ENCODE data around the gene ASCC2.
"Not testable (repeated sequence)": the region's sequence is repeated elsewhere in the genome, so short reads cannot be mapped to it uniquely, and the experiment has no call there.

ASCC2 gene

DNA sequence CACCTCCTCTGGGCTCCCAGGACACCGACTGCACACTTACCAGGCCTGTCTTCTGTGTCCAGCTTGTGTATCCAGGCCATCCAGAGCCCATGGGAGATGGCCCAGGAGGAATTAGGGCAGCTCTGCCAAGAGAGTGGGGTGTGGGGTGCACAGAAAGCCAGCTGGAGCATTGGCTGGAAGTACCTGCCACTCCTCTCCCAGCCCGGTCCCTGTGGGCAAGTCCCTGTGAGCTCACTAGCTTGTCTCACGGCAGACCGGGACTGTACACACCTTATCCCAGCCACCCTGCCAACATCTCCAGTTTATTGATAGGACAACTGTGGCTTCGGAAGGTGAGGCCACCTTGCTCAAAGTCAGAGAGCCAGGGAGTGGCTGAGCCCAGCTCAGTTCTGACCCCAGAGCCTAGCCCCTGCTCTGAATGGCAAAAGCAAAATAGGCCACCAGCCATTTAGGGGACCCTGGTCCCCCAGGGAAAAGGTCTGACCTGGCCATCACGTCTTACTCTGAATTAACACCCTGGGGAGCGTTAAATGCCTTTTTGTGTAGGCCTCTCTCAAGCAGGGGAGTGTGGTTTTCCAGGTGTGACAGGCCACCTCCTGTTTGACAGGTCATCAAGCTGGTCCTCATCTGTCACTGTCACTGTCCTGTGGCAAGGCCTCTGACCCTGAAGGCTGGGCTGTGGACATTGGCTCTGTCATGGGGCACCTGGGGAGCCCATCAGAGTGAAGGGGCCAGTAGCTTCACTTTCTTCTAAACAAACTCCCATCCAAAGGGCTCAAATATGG lies 55.8 kb downstream of the ASCC2 start:
- DNase-seq = no peak

- DNase-seq = no peak
Measured at GRCh38 chr22:29780748-29781676, 57.1 kb downstream of the ASCC2 start.

DNA sequence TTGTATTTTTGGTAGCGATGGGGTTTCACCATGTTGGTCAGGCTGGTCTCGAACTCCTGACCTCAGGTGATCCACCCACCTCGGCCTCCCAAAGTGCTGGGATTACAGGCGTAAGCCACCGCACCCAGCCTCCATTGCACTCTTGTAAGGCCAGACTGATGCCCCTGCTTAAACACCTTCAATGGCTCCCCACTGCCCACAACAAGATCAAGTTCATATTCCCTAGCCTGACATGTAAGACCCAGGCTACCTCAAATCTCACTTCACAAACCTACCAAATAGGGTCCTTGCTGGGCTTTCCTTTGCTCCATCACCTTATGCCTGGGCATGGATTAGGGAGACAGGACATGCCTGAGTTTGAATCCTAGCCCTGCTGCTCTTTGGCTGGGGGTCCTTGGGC lies 57.9 kb downstream of the ASCC2 start:
- no peak for DNase-seq

DNA sequence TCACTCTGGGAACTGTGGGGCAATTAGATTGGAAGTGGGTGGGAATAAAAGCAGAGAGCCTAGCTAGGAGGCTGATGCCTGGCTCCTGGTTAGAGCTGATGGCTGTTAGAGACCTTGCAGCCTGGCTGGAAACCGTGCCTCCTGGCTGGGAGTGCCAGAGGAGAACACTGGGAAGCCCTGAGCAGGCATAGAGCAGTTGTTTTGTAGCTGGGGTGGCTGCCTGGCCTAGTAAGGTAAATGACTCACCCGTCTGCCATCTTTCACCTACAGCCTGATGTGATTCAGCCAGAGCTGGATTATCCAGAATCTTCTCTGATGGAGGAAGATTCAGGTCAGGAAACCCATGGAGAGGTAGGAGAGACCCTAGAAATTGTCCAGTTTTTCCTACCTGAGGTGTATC lies 64.8 kb downstream of the ASCC2 start:
- no peak for DNase-seq

DNA sequence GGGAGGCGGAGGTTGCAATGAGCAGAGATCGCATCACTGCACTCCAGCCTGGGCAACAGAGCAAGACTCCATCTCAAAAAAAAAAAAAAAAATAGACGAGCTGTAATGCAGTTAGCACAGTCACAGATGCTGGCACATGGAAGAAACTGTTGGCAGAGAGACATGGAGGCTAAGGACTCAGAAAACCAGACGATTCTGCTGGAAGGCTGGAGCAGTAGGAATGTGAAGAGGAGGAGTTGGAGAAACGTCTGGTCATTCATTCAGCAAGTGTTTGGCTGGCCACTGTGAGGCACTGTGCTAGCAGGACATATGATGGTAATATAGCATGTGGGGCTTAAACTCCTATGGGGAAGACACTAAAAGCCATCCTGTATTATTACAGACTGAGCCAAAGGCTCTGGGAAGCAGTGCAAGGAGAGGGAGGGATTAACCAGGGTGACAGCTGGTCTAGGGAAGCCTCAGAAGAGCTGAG lies 65.9 kb downstream of the ASCC2 start:
- no peak for DNase-seq

DNA sequence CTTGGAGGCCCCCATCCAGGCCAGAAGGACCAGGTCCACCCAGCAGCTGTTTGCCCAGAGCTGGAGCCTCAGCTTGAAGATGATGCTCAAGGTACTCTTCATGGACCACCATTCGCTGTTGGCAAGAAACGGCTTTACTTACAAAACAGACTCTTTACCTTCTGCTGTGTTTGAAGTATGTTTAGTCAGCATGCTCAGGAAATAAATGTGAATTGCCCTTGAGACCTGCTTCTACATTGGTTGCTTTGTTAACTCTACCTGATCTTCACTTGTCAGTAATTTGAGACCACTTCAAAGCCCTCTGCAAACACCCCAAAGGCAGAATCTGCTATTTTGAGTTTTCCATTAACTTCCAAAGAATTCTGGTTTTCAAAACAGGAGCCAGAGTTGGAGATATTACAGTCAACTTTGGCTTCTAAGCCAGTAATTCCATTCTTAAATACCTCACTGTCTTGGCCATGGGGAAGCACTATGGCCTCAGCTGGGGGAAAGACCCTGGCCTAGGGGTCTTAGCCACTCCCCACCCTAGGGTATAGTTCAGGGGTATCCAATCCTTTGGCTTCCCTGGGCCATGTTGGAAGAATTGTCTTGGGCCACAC lies 68.3 kb downstream of the ASCC2 start:
- DNase-seq = no peak

DNA sequence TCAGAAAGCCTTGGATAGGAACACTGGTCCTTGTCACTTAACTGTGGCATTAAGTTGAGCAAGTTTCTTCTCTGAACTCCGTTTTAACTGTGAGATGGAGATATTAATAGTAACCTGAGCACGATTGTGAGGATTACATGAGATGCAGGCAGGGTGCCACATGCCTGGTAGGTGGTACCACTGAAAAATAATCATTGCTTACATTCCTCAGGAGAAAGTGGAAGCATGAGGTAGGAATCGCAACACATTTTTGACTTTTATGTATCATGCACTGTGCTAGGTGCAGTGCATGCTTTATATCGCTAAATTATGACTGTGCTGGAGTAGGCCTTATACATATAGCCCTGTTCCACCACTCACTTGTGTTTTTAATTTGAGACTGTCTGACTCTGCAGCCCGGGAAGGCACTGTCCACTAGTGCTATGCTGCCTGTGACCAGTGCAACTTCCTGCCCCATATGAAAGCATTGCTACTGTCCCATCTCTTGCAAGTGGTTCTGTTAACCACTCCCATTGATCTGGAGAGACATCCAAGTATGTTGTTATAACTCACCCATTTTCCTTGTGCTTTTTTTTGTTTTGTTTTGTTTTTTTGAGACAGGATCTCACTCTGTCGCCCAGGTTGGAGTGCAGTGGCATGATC lies 69.9 kb downstream of the ASCC2 start:
- no peak for DNase-seq

DNA sequence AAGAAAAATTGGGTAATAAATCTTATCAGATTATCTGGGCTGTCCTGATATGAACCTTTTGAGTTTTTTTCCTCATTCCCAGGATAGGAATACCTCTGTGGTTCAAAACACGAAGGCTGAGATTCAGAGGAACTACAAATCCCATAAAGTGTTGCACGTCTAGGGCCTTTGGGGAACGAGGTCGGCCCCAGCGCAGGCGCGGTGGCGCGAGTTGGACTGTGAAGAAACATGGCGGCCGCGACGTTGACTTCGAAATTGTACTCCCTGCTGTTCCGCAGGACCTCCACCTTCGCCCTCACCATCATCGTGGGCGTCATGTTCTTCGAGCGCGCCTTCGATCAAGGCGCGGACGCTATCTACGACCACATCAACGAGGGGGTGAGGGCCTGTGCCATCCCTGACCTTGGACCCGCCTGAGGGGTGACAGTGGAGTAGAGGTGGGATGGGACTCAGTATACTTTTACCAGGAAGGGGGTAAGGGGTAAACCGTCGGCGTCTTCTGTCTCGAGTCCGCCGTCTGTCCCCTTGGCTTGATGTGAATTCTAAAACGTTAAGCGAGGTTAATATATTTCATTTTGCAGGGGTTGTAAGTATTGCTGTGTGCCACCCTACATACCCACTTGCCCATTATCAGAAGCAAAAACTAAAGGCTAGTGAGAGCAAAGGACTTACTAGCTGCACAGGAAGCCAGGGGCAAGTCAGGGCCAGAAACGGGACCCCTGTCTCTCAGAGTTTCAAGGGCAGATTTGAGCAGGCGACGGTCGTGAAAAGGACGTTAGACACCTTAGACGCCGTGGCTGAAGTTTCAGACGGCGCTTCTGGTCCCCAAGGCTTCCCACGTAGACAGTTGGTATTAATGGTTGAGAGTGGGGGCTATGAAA lies 70.7 kb downstream of the ASCC2 start, which contains the start of gene UQCR10:
Gene UQCR10 (plus strand): TSS at position 199 of the 881 bp plus-strand sequence. CDS start 30 bp downstream, at position 229.
- peak; percentile 91 for DNase-seq

DNA sequence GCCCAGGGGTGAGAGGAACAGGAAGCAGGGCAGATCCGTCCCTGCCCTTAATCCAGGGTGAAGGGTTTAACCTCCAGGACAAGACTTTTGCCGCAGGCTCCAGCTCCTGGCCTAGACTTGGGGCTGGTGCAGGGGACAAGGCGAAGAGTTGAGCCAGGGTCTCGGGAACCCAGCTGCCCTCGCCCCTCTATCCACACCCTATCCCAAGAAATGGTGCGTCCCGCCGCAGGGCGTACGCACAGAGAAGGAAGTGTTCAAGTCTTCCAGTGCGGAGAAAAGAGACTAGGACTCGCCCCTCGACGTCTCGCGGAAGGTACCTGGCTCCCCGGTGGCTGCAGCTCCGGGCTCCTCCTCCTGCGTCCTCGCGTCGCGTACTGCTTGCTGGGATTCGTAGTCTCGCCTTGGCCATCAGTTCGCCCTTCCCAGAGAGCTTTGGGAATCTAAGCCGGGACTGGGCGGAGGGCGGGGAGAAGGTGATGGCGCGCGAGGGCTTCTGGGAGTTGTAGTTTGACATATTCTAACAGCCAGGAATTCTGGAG lies 71.4 kb downstream of the ASCC2 start, which contains the start of gene ZMAT5:
Gene ZMAT5 (minus strand): TSS at position 376 of the 539 bp plus-strand sequence. CDS start 18,463 bp downstream, outside the sequence.
- DNase-seq = peak; percentile 82

DNA sequence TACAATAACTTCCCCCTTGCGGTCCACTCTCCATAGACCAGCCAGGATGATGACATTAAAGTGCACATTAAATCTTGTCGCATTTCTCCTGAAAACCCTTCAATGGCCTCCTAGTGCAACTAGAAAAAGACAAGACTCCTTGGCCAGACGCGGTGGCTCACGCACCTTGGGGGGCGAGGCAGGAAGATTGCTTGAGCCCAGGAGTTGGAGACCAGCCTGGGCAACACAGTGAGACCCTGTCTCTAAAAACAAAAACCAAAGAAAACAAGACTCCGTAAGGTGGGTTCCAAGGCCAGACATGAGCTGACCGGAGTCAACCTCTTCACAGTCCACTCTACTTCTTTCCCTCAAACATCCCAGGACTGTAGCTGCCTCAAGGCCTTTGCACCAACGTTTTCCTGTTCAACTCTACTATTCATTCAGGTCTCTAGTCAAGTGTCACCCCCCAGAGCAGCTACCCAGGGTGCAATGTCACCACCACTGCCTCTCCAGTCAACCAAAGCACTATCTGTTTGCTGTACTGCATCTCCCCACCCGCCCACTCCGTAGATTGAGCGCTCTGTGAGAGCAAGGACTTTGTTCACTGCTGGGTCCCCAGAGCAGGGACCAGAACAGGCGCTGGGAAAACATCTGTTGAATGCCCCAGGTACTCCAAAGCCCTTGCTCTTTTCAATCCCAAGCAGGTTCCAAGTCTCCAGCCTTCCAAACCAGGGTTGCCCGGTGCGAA lies 72.0 kb downstream of the ASCC2 start:
- peak; percentile 40 for DNase-seq

DNA sequence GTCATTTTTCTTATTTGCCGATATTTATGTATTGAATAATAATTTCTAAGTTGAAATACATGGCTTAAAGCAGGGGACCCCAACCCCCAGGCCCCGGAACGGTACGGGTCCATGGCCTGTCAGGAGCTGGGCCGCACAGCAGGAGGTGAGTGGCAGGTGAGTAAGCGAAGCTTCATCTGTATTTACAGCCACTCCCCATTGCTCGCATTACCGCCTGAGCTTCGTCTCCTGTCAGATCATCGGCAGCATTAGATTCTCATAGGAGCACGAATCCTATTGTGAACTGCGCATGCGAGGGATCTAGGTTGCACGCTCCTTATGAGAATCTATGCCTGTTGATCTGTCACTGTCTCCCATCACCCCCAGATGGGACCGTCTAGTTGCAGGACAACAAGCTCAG lies 75.8 kb downstream of the ASCC2 start:
- no peak for DNase-seq

DNA sequence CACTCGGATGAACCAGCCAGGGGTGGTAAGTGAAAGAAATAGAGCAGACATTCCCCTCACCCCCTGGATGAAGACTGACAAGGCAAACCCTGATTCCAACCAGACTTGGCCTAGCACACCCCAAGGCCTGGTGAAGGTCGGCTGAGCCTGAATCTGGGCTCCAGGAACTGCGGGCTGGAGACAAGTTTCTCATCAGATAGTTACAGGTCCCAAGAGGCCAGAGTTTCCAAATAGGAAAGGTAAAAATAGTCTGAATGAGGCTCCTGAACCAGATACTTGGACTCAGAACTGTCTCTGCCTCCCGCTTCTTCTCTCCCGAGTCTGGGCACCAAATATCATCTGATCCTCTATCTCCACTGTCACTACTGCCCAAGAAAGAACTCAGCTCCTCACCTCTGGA lies 79.1 kb downstream of the ASCC2 start:
- DNase-seq = no peak

DNA sequence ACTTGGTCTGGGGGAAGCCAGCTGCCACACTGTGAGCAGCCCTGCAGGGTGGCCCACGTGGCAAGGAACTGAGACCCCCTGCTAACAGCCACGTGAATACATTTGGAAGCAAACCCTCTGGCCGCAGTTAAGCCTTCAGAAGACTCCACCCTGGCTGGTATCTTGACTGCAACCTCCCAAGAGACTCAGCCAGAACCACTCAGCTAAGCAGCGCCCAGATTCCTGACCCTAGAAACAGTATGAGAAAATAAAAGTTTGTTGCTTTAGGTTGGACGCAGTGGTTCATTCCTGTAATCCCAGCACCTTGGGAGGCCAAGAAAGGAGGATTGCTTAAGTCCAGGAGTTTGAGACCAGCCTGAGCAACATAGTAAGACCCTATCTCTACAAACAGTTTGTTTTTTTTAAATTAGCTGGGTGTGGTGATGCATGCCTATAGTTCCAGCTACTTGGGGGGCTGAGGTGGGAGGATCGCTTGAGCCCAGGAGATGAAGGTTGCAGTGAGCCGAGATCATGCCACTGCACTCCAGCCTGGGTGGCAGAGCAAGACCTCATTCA lies 79.9 kb downstream of the ASCC2 start:
- DNase-seq = no peak

DNA sequence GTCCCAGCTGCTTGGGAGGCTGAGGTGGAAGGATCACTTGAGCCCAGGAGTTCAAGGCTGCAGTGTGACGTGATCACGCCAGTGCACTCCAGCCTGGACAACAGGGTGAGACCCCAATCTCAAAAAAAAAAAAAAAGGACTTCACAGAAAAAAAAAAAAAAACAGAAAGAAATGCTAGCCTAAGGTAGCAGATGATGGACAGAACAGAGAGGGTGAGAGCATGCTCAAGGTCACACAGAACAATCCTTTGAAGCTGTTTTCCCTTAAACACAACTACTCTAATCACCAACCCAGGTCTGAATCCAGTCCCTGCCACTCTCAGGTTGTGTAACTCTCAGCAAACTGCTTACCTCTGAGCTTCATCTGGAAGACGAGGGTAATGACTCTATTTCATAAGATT lies 81.0 kb downstream of the ASCC2 start:
- DNase-seq = no peak

DNA sequence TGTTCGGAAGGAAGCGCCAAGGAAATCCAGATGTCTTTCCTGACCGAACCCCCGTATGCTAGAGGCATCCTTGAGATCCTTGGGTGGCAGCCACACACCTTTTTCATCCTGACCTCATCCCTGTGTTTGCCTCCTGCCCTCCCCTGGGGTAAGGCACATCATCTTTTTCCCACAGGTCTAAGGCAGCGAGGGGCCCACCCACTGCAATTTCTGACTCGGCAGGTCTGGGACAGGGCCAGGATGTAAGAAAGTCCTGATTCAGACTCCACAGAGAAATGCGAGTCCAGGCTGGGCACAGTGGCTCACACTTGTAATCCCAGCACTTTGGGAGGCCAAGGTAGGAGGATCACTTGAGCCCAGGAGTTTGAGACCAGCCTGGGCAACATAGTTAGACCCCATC lies 81.7 kb downstream of the ASCC2 start:
- DNase-seq = no peak

DNA sequence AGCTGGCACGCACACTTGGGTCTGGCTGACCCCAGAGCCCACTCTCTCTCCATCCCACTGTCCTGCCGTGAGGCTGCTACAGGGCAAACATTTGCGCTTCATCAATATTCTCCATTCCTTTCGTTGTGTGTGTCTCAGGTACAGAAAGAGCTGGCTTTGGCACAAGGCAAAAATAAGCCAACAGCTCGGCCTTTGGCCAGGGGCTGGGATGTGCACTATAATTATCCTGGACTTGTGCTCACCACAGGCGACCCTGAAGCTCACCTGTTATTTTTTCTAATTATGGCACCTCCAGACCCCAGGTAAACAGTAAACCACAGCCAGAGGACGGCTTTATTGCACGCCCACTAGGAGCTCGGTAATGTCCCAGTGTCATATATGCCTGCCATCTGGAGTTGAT lies 82.2 kb downstream of the ASCC2 start:
- no peak for DNase-seq

DNA sequence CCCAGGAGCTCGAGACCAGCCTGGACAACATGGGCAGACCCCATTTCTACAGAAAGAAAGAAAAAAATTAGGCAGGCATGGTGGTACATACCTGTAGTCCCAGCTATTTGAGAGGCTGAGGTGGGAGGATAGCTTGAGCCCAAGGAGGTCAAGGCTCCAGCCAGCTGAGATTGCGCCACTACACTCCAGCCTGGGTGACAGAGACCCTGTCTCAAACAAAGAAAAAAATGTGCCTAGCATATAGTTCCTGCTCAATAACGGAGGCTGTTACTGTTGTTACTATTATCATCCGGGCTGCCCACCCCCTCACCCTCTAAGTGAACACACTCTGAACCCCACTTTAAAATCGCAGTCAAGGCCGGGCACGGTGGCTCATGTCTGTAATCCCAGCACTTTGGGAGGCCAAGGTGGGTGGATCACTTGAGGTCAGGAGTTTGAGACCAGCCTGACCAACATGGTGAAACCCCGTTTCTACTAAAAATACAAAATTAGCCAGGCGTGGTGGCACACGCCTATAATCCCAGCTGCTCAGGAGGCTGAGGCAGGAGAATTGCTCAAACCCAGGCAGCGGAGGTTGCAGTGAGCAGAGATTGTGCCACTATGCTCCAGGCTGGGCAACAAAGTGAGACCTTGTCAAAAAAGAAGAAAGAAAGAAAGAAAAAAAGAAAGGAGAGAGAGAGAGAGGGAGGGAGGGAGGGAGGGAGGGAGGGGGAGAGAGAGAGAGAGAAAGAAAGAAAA lies 83.2 kb downstream of the ASCC2 start:
- DNase-seq = not testable (repeated sequence)

DNA sequence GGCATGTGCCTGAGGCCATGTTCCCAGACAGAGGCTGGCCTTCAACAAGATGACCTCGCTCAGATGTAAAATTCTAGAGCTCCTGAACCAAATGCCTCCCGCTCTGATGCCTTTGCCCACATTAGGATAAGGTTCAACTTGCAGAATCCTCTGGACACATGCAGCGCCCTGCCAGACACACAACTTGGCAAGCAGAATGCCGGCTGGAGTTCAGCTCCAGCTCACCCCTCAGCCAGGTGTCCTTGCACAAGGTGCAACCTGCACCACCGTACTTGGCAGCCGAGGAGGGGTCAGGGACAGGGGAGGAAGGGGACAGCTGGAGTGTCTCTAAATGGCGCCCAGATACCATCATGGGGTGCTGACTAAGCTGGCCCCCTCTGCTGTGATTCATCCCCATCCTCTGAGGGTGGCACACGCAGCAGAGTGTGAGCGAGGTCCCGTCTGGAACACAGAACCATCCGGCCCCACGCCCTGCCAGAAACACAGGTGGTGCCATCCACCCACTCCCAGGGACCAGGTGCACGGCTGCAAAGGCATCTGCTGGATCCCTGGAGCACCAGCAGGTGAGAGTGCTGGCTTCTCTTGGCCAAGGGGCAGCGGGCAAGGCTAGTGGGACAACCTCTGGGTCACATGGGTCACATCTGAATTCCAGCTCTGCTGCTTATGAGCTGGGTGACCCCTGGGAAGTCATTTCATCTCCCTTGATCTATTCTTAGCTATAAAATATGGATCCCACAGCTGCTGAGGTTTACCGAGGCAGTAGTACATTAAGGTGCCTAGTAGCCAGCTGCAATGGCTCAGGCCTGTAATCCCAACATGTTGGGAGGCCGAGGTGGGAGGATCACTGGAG lies 84.0 kb downstream of the ASCC2 start:
- DNase-seq = no peak

GRCh38 chr22:29751669-29752068 lies 86.4 kb downstream of the ASCC2 start:
- DNase-seq = no peak
